Measurements from ENCODE around the gene SRP72.

DNA sequence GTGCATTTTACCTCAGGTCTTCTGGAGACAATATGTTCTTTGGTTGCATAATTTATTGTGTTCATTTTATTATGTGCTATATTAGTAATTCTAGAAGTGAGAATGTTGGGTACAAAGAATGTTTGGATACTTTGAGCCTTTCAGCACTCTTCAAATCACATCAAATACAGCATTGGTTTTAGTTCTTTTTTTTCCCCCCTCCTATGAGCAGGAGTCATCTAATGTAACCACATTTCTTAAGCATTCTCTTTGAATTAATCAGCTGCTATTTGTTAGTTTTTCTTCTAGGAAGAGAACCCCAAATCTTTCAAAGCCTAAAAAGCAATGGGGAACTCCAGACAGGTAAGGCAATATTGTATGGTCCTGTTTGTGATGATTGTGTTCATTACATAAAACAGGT, 84.9 kb downstream of the SRP72 start:
- TF ChIP-seq, protein P1, sequence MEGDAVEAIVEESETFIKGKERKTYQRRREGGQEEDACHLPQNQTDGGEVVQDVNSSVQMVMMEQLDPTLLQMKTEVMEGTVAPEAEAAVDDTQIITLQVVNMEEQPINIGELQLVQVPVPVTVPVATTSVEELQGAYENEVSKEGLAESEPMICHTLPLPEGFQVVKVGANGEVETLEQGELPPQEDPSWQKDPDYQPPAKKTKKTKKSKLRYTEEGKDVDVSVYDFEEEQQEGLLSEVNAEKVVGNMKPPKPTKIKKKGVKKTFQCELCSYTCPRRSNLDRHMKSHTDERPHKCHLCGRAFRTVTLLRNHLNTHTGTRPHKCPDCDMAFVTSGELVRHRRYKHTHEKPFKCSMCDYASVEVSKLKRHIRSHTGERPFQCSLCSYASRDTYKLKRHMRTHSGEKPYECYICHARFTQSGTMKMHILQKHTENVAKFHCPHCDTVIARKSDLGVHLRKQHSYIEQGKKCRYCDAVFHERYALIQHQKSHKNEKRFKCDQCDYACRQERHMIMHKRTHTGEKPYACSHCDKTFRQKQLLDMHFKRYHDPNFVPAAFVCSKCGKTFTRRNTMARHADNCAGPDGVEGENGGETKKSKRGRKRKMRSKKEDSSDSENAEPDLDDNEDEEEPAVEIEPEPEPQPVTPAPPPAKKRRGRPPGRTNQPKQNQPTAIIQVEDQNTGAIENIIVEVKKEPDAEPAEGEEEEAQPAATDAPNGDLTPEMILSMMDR (conservative IDR thresholded peaks at IDR 0.05; ENCODE audit: low read depth, low read length): no peak
- no peak for TF ChIP-seq MAZ (IDR thresholded peaks at IDR 0.05; ENCODE audit: borderline replicate concordance, low read depth, low read length)

Data from IMR-90 (cell line).